ENCODE data around the gene SLC40A1. TPM values are rescaled to one million over a fixed set of nuclear protein-coding genes. Genes with fewer than 3 reads are reported as not detected.

Gene SLC40A1
- total and polyA plus RNA-seq, 4 donors = 97.4 to 572 (median 168) TPM

GRCh38 chr2:189538402-189538801 is 42.2 kb downstream of the SLC40A1 start:
- no peak for DNase-seq (ENCODE audit: low spot score)
- Histone ChIP-seq H3K9me3 (ENCODE audit: control insufficient read depth in 4 of 4, low read length in 3 of 4) (no peaks in the 10 kb centered on the region), H3K27ac (ENCODE audit: low read depth in 1 of 2, low read length in 2 of 2) (no peak overlapping the region), H3K4me3 (ENCODE audit: low read depth in 1 of 3, low read length in 3 of 3) (no peak overlapping the region), H3K27me3 (ENCODE audit: control insufficient read depth in 4 of 4, insufficient read depth in 4 of 4, low read length in 3 of 4) (no peaks in the 10 kb centered on the region), H3K36me3 (ENCODE audit: control insufficient read depth in 4 of 4, insufficient read depth in 3 of 4, low read depth in 1 of 4, low read length in 3 of 4) (no peaks in the 10 kb centered on the region), H3K4me1 (ENCODE audit: control insufficient read depth in 4 of 4, insufficient read depth in 4 of 4, low read length in 3 of 4) (peaks cover 2 to 9% (median 6%) of the 10 kb centered on the region in 4 donors), H3K9ac (ENCODE audit: low read depth in 1 of 2, low read length in 2 of 2) (no peak overlapping the region)
- 90% methylated on average over 1 of the region's 1 CpG for WGBS
- no peak for TF ChIP-seq MAX (IDR thresholded peaks at IDR 0.05)
- no peak for TF ChIP-seq EGR1 (IDR thresholded peaks at IDR 0.05; ENCODE audit: low read depth in 2 of 2)
- TF ChIP-seq FOXA1 (IDR thresholded peaks at IDR 0.05) = no peak
- TF ChIP-seq, protein P1, sequence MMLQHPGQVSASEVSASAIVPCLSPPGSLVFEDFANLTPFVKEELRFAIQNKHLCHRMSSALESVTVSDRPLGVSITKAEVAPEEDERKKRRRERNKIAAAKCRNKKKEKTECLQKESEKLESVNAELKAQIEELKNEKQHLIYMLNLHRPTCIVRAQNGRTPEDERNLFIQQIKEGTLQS (IDR thresholded peaks at IDR 0.05) = no peak
- TF ChIP-seq, protein P2, sequence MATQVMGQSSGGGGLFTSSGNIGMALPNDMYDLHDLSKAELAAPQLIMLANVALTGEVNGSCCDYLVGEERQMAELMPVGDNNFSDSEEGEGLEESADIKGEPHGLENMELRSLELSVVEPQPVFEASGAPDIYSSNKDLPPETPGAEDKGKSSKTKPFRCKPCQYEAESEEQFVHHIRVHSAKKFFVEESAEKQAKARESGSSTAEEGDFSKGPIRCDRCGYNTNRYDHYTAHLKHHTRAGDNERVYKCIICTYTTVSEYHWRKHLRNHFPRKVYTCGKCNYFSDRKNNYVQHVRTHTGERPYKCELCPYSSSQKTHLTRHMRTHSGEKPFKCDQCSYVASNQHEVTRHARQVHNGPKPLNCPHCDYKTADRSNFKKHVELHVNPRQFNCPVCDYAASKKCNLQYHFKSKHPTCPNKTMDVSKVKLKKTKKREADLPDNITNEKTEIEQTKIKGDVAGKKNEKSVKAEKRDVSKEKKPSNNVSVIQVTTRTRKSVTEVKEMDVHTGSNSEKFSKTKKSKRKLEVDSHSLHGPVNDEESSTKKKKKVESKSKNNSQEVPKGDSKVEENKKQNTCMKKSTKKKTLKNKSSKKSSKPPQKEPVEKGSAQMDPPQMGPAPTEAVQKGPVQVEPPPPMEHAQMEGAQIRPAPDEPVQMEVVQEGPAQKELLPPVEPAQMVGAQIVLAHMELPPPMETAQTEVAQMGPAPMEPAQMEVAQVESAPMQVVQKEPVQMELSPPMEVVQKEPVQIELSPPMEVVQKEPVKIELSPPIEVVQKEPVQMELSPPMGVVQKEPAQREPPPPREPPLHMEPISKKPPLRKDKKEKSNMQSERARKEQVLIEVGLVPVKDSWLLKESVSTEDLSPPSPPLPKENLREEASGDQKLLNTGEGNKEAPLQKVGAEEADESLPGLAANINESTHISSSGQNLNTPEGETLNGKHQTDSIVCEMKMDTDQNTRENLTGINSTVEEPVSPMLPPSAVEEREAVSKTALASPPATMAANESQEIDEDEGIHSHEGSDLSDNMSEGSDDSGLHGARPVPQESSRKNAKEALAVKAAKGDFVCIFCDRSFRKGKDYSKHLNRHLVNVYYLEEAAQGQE (IDR thresholded peaks at IDR 0.05) = no peak
- TF ChIP-seq HNF4G (IDR thresholded peaks at IDR 0.05) = no peak
- TF ChIP-seq GABPA (IDR thresholded peaks at IDR 0.05 in 1 of 2, conservative IDR thresholded peaks at IDR 0.05 in 1 of 2) = no peak
- TF ChIP-seq TAF1 (conservative IDR thresholded peaks at IDR 0.05) = no peak

DNA sequence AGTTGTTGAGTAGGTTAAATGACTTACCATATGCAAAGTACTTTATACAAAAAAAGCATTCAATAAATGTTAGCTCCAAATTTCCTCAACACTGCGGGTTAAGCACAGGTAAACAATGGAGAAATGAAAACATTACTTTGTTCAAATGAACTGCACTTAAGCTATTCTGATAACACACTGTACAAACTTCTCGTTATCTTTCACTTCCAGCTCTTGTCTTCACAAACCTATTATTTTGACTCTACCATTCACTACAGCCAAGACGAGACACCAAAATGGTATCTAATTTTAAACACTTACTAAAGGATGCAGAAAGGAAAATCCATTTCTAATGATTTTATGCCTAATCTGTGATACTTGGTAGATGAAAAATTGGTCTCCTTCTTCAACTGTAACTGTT is 43.8 kb downstream of the SLC40A1 start:
- Histone ChIP-seq H3K36me3 (ENCODE audit: control insufficient read depth in 4 of 4, insufficient read depth in 3 of 4, low read depth in 1 of 4, low read length in 3 of 4) (no peaks in the 10 kb centered on the region), H3K9ac (ENCODE audit: low read depth in 1 of 2, low read length in 2 of 2) (no peak overlapping the region), H3K4me1 (ENCODE audit: control insufficient read depth in 4 of 4, insufficient read depth in 4 of 4, low read length in 3 of 4) (peaks cover 2 to 7% (median 5%) of the 10 kb centered on the region in 4 donors), H3K9me3 (ENCODE audit: control insufficient read depth in 4 of 4, low read length in 3 of 4) (no peaks in the 10 kb centered on the region), H3K27ac (ENCODE audit: low read depth in 1 of 2, low read length in 2 of 2) (no peak overlapping the region), H3K27me3 (ENCODE audit: control insufficient read depth in 4 of 4, insufficient read depth in 4 of 4, low read length in 3 of 4) (no peaks in the 10 kb centered on the region), H3K4me3 (ENCODE audit: low read depth in 1 of 3, low read length in 3 of 3) (no peak overlapping the region)
- TF ChIP-seq GABPA (IDR thresholded peaks at IDR 0.05 in 1 of 2, conservative IDR thresholded peaks at IDR 0.05 in 1 of 2) = no peak
- TF ChIP-seq NR2F2 (IDR thresholded peaks at IDR 0.05) = no peak
- TF ChIP-seq, protein P3, sequence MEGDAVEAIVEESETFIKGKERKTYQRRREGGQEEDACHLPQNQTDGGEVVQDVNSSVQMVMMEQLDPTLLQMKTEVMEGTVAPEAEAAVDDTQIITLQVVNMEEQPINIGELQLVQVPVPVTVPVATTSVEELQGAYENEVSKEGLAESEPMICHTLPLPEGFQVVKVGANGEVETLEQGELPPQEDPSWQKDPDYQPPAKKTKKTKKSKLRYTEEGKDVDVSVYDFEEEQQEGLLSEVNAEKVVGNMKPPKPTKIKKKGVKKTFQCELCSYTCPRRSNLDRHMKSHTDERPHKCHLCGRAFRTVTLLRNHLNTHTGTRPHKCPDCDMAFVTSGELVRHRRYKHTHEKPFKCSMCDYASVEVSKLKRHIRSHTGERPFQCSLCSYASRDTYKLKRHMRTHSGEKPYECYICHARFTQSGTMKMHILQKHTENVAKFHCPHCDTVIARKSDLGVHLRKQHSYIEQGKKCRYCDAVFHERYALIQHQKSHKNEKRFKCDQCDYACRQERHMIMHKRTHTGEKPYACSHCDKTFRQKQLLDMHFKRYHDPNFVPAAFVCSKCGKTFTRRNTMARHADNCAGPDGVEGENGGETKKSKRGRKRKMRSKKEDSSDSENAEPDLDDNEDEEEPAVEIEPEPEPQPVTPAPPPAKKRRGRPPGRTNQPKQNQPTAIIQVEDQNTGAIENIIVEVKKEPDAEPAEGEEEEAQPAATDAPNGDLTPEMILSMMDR (IDR thresholded peaks at IDR 0.05; ENCODE audit: low read depth, low read length, missing input control) = no peak
- no peak for TF ChIP-seq SP1 (IDR thresholded peaks at IDR 0.05)
- TF ChIP-seq JUND (IDR thresholded peaks at IDR 0.05) = no peak
- TF ChIP-seq FOXA2 (IDR thresholded peaks at IDR 0.05) = no peak
- TF ChIP-seq, protein P4, sequence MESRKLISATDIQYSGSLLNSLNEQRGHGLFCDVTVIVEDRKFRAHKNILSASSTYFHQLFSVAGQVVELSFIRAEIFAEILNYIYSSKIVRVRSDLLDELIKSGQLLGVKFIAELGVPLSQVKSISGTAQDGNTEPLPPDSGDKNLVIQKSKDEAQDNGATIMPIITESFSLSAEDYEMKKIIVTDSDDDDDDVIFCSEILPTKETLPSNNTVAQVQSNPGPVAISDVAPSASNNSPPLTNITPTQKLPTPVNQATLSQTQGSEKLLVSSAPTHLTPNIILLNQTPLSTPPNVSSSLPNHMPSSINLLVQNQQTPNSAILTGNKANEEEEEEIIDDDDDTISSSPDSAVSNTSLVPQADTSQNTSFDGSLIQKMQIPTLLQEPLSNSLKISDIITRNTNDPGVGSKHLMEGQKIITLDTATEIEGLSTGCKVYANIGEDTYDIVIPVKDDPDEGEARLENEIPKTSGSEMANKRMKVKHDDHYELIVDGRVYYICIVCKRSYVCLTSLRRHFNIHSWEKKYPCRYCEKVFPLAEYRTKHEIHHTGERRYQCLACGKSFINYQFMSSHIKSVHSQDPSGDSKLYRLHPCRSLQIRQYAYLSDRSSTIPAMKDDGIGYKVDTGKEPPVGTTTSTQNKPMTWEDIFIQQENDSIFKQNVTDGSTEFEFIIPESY (IDR thresholded peaks at IDR 0.05) = no peak
- no peak for TF ChIP-seq FOXA1 (IDR thresholded peaks at IDR 0.05)
- TF ChIP-seq EGR1 (IDR thresholded peaks at IDR 0.05; ENCODE audit: low read depth in 2 of 2) = no peak
- TF ChIP-seq, protein P1 (IDR thresholded peaks at IDR 0.05) = no peak
- TF ChIP-seq RXRA (IDR thresholded peaks at IDR 0.05) = no peak
- no peak for TF ChIP-seq MAX (IDR thresholded peaks at IDR 0.05)
- TF ChIP-seq, protein P2 (IDR thresholded peaks at IDR 0.05) = no peak
- TF ChIP-seq HNF4G (IDR thresholded peaks at IDR 0.05) = no peak
- TF ChIP-seq YY1 (IDR thresholded peaks at IDR 0.05) = no peak
- no peak for TF ChIP-seq HNF4A (conservative IDR thresholded peaks at IDR 0.05)
- TF ChIP-seq RAD21 (IDR thresholded peaks at IDR 0.05) = no peak
- TF ChIP-seq TAF1 (conservative IDR thresholded peaks at IDR 0.05) = no peak
- 80% methylated on average over 3 of the region's 3 CpGs for WGBS
- DNase-seq (ENCODE audit: low spot score) = no peak
